ENCODE results near the gene ARPC3.

The ARPC3 gene

GRCh38 chr12:110403976-110404682 is 46.0 kb downstream of the ARPC3 start:
- H3K4me3 ChIP-seq (ENCODE audit: low read depth, low read length), result peak overlapping the region; percentile 97
- TF ChIP-seq CTCF (IDR thresholded peaks at IDR 0.05; ENCODE audit: low read depth, low read length), result no peak
- peak; percentile 69 for DNase-seq (ENCODE audit: low read depth, low spot score)
- in situ Hi-C loops (cut with HindIII; ENCODE audit: low sequenced_read_pairs), result no loop called here

- in situ Hi-C loops (cut with HindIII; ENCODE audit: low sequenced_read_pairs), result no loop called here
- H3K4me3 ChIP-seq (ENCODE audit: low read depth, low read length), result peak within 1 kb of the TSS; percentile 97
- TF ChIP-seq CTCF (IDR thresholded peaks at IDR 0.05; ENCODE audit: low read depth, low read length), result peak; percentile 9
- peak; percentile 93 for DNase-seq (ENCODE audit: low read depth, low spot score)
These were observed 46.8 kb downstream of the ARPC3 start, which contains the start of gene ANAPC7 for GRCh38 chr12:110403146-110403975. Gene ANAPC7, minus strand, starts transcription at chr12:110403708. Its CDS starts 81 bp downstream, at chr12:110403627.

Data from astrocyte of the spinal cord (primary cell).